SHP77 treated with DMSO at 0.1 percent for 48 hours (cell line): ENCODE measurements around the gene SYNE3.

Experiments
- DNase-seq: peaks from one replicate; lab custom pipeline; 2025; lab: John Stamatoyannopoulos, UW

Gene SYNE3

GRCh38 chr14:95516554-95517181 lies at the start of gene SYNE3:
Gene SYNE3 (minus strand): TSS chr14:95516650. CDS start chr14:95475821, 40,829 bp downstream.
- no peak for DNase-seq

GRCh38 chr14:95564060-95564459 lies 47.6 kb upstream of the SYNE3 start:
- no peak for DNase-seq

GRCh38 chr14:95562892-95563685 lies 46.6 kb upstream of the SYNE3 start:
- no peak for DNase-seq

GRCh38 chr14:95561001-95561412 lies 44.6 kb upstream of the SYNE3 start:
- DNase-seq: peak; percentile 82

GRCh38 chr14:95559203-95559602 lies 42.8 kb upstream of the SYNE3 start:
- no peak for DNase-seq

GRCh38 chr14:95557832-95558231 lies 41.4 kb upstream of the SYNE3 start:
- DNase-seq: no peak

- no peak for DNase-seq
Observed at GRCh38 chr14:95557291-95557690, 40.8 kb upstream of the SYNE3 start.

- DNase-seq: no peak
Observed at GRCh38 chr14:95555053-95555452, 38.6 kb upstream of the SYNE3 start.

- no peak for DNase-seq
Observed at GRCh38 chr14:95553141-95553540, 36.7 kb upstream of the SYNE3 start.

- DNase-seq: no peak
Observed at GRCh38 chr14:95551435-95551834, 35.0 kb upstream of the SYNE3 start.

GRCh38 chr14:95549656-95550585 lies 33.5 kb upstream of the SYNE3 start:
- DNase-seq: no peak

- no peak for DNase-seq
Observed at GRCh38 chr14:95548328-95548929, 32.0 kb upstream of the SYNE3 start.

- DNase-seq: no peak
Observed at GRCh38 chr14:95547626-95548327, 31.3 kb upstream of the SYNE3 start.

- DNase-seq: no peak
Observed at GRCh38 chr14:95547272-95547625, 30.8 kb upstream of the SYNE3 start.

- DNase-seq: no peak
Observed at GRCh38 chr14:95545515-95546168, 29.2 kb upstream of the SYNE3 start.

- DNase-seq: no peak
Observed at GRCh38 chr14:95544588-95544987, 28.1 kb upstream of the SYNE3 start.

GRCh38 chr14:95543021-95543420 lies 26.6 kb upstream of the SYNE3 start:
- no peak for DNase-seq

- DNase-seq: no peak
Observed at GRCh38 chr14:95541932-95542930, 25.8 kb upstream of the SYNE3 start.

GRCh38 chr14:95541346-95541745 lies 24.9 kb upstream of the SYNE3 start:
- DNase-seq: no peak
